Sigmoid colon (tissue), 4 donors: ENCODE data around the gene RNF125.

ENCODE experiments used
- CTCF ChIP-seq, 4 experiments: fragments of 450-650 bp in 3 of 4; fragments of 200-600 bp in 1 of 4; IDR thresholded peaks; one replicate each; pipeline ENCODE4 v1.5.1; 2016 to 2019; ENCODE audit warnings: antibody characterized with exemption in 4 of 4, mild to moderate bottlenecking in 3 of 4, moderate library complexity in 2 of 4
- EP300 ChIP-seq, 4 donors: sonication (generic); formaldehyde crosslinking; IDR thresholded peaks; one replicate each; pipeline ENCODE4 v1.6.1; 2017; ENCODE audit warnings: antibody characterized with exemption in 4 of 4
- POLR2A ChIP-seq, 2 donors: fragments of 450-650 bp; IDR thresholded peaks; one replicate each; pipeline ENCODE4 v1.6.1; 2016; ENCODE audit warnings: antibody characterized with exemption in 2 of 2, mild to moderate bottlenecking in 2 of 2, moderate library complexity in 2 of 2
- POLR2AphosphoS5 ChIP-seq, 4 donors: sonication (generic); formaldehyde crosslinking; IDR thresholded peaks; one replicate each; pipeline ENCODE4 v1.6.1; 2017; ENCODE audit warnings: antibody characterized with exemption in 4 of 4

- no peak for TF ChIP-seq CTCF (IDR thresholded peaks at IDR 0.05)
- TF ChIP-seq POLR2AphosphoS5 (IDR thresholded peaks at IDR 0.05) = no peak
- TF ChIP-seq EP300 (IDR thresholded peaks at IDR 0.05) = no peak
- TF ChIP-seq POLR2A (IDR thresholded peaks at IDR 0.05) = no peak
Measured at GRCh38 chr18:32086881-32087280, 68.3 kb downstream of the RNF125 start.
